ENCODE data around the gene PCYT1B.

PCYT1B gene

DNA sequence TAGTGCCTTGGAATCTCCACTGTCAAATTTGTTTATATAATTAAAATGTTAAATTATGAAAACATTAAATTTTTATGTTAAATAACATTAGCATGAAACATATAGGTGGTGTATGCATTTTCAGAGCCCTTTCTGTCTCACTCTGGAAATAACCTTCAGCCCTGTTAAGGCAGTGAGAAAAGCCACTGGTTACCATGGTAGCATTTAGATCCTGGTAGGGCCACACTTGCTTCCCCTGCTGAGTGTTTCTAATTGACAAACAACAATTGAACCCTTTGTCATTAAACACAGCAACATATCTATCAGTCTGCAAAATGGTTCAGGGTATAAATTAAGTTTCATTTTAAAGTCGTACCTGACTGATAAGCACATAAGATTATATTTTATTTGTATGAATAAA, 118.5 kb downstream of the PCYT1B start:
- no peak for DNase-seq (ENCODE audit: low read depth in 2 of 2, low spot score in 1 of 2)

DNA sequence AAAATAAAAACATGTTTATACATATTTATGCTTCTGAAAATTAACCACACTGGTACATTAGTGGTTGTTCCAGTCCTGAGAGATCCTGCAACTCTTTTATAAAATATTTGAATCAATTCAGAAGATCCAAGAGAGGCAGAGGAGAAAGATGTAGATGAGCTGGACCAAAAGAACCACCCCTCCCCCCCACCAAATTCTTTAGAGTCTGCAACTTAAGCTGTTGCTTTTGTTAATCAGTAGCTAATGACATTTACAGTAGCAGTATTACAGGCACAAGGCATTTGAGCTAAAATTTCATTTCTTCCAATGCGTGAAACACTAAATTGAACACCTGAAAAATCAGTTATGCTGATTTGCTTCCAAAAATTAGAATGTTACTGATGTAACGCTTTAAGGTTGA, 120.5 kb downstream of the PCYT1B start:
- no peak for DNase-seq (ENCODE audit: low read depth in 2 of 2, low spot score in 1 of 2)

DNA sequence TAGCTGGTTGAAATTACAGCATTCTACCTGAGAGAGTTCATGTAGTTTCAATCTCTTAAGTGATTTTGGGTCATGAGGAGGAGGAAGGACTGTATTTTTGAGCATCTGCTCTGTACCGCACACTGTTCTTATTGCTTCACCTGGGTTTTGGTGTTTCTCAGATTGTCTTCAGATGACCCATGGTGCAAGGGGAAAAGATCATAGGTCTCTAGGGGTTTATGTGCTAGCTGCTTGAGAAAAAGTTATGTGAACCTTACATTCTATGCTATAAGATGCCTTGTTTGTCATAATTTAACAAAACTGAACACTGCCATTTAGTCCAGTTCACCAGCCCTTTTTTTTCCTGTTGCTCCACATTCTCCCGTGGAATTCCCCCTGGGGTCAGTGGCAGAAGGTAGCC, 121.7 kb downstream of the PCYT1B start:
- DNase-seq (ENCODE audit: low read depth in 2 of 2, low spot score in 1 of 2) = no peak

DNA sequence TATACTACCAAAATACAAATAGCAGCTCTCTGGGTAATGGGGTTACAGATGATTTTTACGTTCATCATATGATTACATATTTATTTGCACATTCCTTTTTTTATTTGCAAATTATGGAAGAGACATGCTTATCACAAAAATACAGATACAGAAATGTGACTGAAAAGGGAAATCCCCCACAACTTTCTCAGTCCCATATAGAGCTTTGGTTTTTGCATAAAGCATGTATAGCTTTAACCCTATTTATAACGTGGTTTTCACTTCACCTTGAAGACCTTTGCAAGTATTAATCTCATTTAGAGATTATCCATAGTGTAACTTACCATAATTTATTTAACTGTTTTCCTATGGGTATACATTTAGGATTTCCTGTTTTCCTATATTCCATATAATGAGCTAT, 126.7 kb downstream of the PCYT1B start:
- DNase-seq (ENCODE audit: low read depth in 2 of 2, low spot score in 1 of 2) = no peak

DNA sequence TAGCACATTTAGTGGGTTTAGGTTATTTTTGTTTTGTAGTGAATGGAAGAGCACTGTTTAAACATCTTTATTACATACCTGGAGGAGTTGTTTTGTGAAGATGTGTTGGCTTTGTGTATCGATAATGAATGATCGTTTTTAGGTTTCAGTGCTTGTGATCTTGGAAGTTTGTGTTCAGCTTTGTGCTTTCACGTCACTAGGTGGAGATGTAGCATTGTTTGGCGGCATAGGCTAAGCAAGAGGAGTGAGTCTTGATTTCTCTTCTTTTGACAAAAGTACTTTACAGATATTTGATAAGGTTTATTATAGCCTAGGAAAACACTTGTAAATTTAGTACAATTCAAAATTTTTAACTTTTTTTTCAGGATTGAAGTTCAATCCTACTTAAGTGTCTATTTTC, 131.7 kb downstream of the PCYT1B start:
- no peak for DNase-seq (ENCODE audit: low read depth in 2 of 2, low spot score in 1 of 2)

DNA sequence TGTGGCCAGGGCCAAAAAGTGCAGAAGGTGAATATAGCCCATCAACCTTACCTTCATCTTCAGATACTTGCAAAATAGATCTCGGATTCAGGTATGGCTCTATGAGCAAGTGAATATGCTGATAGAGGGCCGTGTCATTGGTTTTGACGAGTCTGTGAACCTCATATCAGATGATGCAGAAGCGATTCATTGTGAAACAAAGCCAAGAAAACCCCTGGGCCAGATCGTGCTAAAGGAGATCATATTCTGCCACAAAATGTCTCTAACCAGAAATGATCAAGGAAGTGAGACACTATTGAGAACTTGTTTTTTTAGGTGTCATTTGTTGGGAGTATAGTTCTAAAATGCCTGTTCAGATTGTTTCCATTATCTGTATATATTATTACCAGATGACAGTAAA, 133.7 kb downstream of the PCYT1B start:
- DNase-seq (ENCODE audit: low read depth in 2 of 2, low spot score in 1 of 2) = no peak

DNA sequence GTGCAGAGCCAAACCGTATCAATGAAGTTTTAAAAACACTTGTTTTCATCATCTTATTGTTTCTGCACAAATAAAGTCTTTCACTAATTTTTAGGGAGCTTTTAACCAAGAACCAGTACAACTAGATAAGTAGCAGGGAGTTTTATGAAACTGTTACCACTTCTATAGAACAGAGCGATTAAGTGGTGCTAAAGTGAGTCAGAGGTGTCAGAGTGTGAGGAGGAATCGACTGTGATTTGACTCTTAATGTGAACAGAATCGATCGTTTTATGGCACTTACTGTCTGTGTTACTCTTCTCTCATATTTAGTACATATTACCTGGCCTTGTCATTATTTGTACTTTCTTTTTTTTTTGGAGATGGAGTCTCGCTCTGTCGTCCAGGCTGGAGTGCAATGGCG, 138.8 kb downstream of the PCYT1B start:
- no peak for DNase-seq (ENCODE audit: low read depth in 2 of 2, low spot score in 1 of 2)
